Measurements from ENCODE around the gene OTUD6A.

- TF ChIP-seq CTCF (IDR thresholded peaks at IDR 0.05 in 2 of 3, conservative IDR thresholded peaks at IDR 0.05 in 1 of 3; ENCODE audit: borderline replicate concordance in 1 of 3, insufficient read depth in 1 of 3, low read depth in 2 of 3, low read length in 2 of 3) = no peak
- no peak for TF ChIP-seq EZH2 (IDR thresholded peaks at IDR 0.05)
- TF ChIP-seq, protein P1, sequence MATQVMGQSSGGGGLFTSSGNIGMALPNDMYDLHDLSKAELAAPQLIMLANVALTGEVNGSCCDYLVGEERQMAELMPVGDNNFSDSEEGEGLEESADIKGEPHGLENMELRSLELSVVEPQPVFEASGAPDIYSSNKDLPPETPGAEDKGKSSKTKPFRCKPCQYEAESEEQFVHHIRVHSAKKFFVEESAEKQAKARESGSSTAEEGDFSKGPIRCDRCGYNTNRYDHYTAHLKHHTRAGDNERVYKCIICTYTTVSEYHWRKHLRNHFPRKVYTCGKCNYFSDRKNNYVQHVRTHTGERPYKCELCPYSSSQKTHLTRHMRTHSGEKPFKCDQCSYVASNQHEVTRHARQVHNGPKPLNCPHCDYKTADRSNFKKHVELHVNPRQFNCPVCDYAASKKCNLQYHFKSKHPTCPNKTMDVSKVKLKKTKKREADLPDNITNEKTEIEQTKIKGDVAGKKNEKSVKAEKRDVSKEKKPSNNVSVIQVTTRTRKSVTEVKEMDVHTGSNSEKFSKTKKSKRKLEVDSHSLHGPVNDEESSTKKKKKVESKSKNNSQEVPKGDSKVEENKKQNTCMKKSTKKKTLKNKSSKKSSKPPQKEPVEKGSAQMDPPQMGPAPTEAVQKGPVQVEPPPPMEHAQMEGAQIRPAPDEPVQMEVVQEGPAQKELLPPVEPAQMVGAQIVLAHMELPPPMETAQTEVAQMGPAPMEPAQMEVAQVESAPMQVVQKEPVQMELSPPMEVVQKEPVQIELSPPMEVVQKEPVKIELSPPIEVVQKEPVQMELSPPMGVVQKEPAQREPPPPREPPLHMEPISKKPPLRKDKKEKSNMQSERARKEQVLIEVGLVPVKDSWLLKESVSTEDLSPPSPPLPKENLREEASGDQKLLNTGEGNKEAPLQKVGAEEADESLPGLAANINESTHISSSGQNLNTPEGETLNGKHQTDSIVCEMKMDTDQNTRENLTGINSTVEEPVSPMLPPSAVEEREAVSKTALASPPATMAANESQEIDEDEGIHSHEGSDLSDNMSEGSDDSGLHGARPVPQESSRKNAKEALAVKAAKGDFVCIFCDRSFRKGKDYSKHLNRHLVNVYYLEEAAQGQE (IDR thresholded peaks at IDR 0.05; ENCODE audit: low read depth) = no peak
- no peak for TF ChIP-seq POLR2A (IDR thresholded peaks at IDR 0.05; ENCODE audit: borderline replicate concordance, extremely low read depth, insufficient read depth, insufficient read length)
- TF ChIP-seq CEBPB (IDR thresholded peaks at IDR 0.05; ENCODE audit: low read depth) = no peak
- no peak for TF ChIP-seq ATF3 (IDR thresholded peaks at IDR 0.05)
- no peak for TF ChIP-seq FOSL1 (IDR thresholded peaks at IDR 0.05; ENCODE audit: low read depth)
- TF ChIP-seq SIN3A (IDR thresholded peaks at IDR 0.05; ENCODE audit: low read depth) = no peak
- no peak for TF ChIP-seq MAX (IDR thresholded peaks at IDR 0.05)
- TF ChIP-seq ZNF274 (IDR thresholded peaks at IDR 0.05; ENCODE audit: low read depth, low read length) = no peak
- TF ChIP-seq SP1 (IDR thresholded peaks at IDR 0.05; ENCODE audit: low read depth) = no peak
Observed at GRCh38 chrX:70044541-70045245, 17.6 kb upstream of the OTUD6A start.

All from HCT116 (cell line).